ENCODE results near the gene UBQLN1. TPM values are rescaled to one million over a fixed set of nuclear protein-coding genes. Genes with fewer than 3 reads are reported as not detected.

Gene UBQLN1
- total RNA-seq, 3 donors from 2014 or later, result 114 to 141 (median 124) TPM

DNA sequence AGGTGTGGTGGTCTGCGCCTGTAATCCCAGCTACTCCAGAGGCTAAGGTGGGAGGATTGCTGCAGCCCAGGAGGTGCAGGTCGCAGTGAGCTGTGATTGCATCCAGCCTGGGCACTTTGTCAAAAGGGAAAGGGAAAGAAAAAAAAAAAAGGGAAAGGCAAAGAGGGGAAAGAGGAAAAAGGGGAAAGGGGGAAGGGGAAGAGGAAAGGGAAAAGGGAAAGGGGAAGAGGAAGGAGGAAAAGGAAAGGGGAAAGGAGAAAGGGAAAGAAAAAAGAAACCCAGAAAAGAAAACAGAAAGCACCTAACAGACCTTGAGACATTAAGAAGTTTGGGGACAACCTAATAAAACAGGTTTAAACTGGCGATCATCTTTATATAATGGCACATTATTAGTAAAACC is 44.8 kb downstream of the UBQLN1 start:
- Histone ChIP-seq H3K4me1 (no peaks in the 10 kb centered on the region), H3K36me3 (no peaks in the 10 kb centered on the region), H3K4me3 (no peak overlapping the region), H3K27me3 (no peaks in the 10 kb centered on the region), H3K9me3 (no peaks in the 10 kb centered on the region), H3K27ac (no peak overlapping the region)
- DNase-seq (ENCODE audit: low spot score in 2 of 2), result no peak
- TF ChIP-seq CTCF (IDR thresholded peaks at IDR 0.05) (no peak), POLR2A (IDR thresholded peaks at IDR 0.05) (no peak), POLR2AphosphoS5 (IDR thresholded peaks at IDR 0.05) (no peak)
- intact Hi-C loops (cut with DNase I; ENCODE audit: low total_unique reads), result no loop called here

GRCh38 chr9:83656952-83657351 is 50.8 kb downstream of the UBQLN1 start:
- intact Hi-C loops (cut with DNase I; ENCODE audit: low total_unique reads), result no loop called here
- H3K36me3 ChIP-seq, result peaks cover 1% of the 10 kb centered on the region

GRCh38 chr9:83656032-83656680 is 51.6 kb downstream of the UBQLN1 start:
- peaks cover 5% of the 10 kb centered on the region for H3K36me3 ChIP-seq
- no peak for TF ChIP-seq POLR2A (IDR thresholded peaks at IDR 0.05)
- TF ChIP-seq CTCF (IDR thresholded peaks at IDR 0.05), result no peak
- no peak for TF ChIP-seq POLR2AphosphoS5 (IDR thresholded peaks at IDR 0.05)

More at GRCh38 chr9:83656952-83657351, 50.8 kb downstream of the UBQLN1 start:
- DNase-seq (ENCODE audit: low spot score in 2 of 2), result no peak
- Histone ChIP-seq H3K4me1 (no peaks in the 10 kb centered on the region), H3K27ac (no peak overlapping the region), H3K27me3 (no peaks in the 10 kb centered on the region), H3K4me3 (no peak overlapping the region), H3K9me3 (no peaks in the 10 kb centered on the region)
- no peak for TF ChIP-seq CTCF (IDR thresholded peaks at IDR 0.05)
- TF ChIP-seq POLR2AphosphoS5 (IDR thresholded peaks at IDR 0.05), result no peak
- no peak for TF ChIP-seq POLR2A (IDR thresholded peaks at IDR 0.05)

GRCh38 chr9:83655433-83655832 is 52.3 kb downstream of the UBQLN1 start:
- no peaks in the 10 kb centered on the region for H3K9me3 ChIP-seq
- DNase-seq (ENCODE audit: low spot score in 2 of 2), result no peak
- H3K4me1 ChIP-seq, result no peaks in the 10 kb centered on the region
- intact Hi-C loops (cut with DNase I; ENCODE audit: low total_unique reads), result no loop called here
- H3K27ac ChIP-seq, result no peak overlapping the region
- no peak for TF ChIP-seq POLR2AphosphoS5 (IDR thresholded peaks at IDR 0.05)
- TF ChIP-seq CTCF (IDR thresholded peaks at IDR 0.05), result no peak
- no peak for TF ChIP-seq POLR2A (IDR thresholded peaks at IDR 0.05)
- peaks cover 5% of the 10 kb centered on the region for H3K36me3 ChIP-seq
- H3K27me3 ChIP-seq, result no peaks in the 10 kb centered on the region
- no peak overlapping the region for H3K4me3 ChIP-seq

More at GRCh38 chr9:83656032-83656680, 51.6 kb downstream of the UBQLN1 start:
- Histone ChIP-seq H3K27ac (no peak overlapping the region), H3K9me3 (no peaks in the 10 kb centered on the region), H3K27me3 (no peaks in the 10 kb centered on the region), H3K4me1 (no peaks in the 10 kb centered on the region), H3K4me3 (no peak overlapping the region)
- DNase-seq (ENCODE audit: low spot score in 2 of 2), result no peak
- intact Hi-C loops (cut with DNase I; ENCODE audit: low total_unique reads), result no loop called here

DNA sequence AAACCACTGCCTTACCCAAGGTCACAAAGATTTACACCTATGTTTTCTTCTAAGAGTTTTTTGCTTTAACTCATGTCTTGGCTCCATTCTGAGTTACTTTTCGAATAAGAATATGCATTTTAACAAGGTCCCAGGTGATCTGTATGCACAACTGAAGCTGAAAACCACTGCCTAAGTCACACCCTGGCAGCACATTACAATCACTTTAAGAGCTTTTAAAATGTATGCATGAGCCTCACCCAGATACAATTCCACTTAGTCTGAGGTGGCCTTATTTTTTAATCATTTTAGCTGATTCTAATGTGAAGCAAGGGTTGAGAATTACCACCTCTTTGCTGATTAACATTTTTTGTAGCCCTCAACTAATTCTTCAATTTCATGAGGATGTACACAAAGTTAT is 55.3 kb downstream of the UBQLN1 start:
- Histone ChIP-seq H3K9me3 (no peaks in the 10 kb centered on the region), H3K4me1 (no peaks in the 10 kb centered on the region), H3K27me3 (no peaks in the 10 kb centered on the region), H3K36me3 (peaks cover 5% of the 10 kb centered on the region), H3K4me3 (no peak overlapping the region), H3K27ac (no peak overlapping the region)
- intact Hi-C loops (cut with DNase I; ENCODE audit: low total_unique reads), result no loop called here
- TF ChIP-seq CTCF (IDR thresholded peaks at IDR 0.05), result no peak
- no peak for TF ChIP-seq POLR2AphosphoS5 (IDR thresholded peaks at IDR 0.05)
- TF ChIP-seq POLR2A (IDR thresholded peaks at IDR 0.05), result no peak
- no peak for DNase-seq (ENCODE audit: low spot score in 2 of 2)
